Sigmoid colon (tissue), 4 donors: Measurements from ENCODE around the gene ARHGDIA.

Source experiments
- CTCF ChIP-seq, 4 experiments: fragments of 450-650 bp in 3 of 4; fragments of 200-600 bp in 1 of 4; IDR thresholded peaks; one replicate each; pipeline ENCODE4 v1.5.1; 2016 to 2019; ENCODE audit warnings: antibody characterized with exemption in 4 of 4, mild to moderate bottlenecking in 3 of 4, moderate library complexity in 2 of 4
- POLR2A ChIP-seq, 2 donors: fragments of 450-650 bp; IDR thresholded peaks; one replicate each; pipeline ENCODE4 v1.6.1; 2016; ENCODE audit warnings: antibody characterized with exemption in 2 of 2, mild to moderate bottlenecking in 2 of 2, moderate library complexity in 2 of 2
- POLR2AphosphoS5 ChIP-seq, 4 donors: sonication (generic); formaldehyde crosslinking; IDR thresholded peaks; one replicate each; pipeline ENCODE4 v1.6.1; 2017; ENCODE audit warnings: antibody characterized with exemption in 4 of 4

- TF ChIP-seq POLR2AphosphoS5 (IDR thresholded peaks at IDR 0.05) (no peak), CTCF (IDR thresholded peaks at IDR 0.05) (no peak), POLR2A (IDR thresholded peaks at IDR 0.05) (no peak)
Observed at GRCh38 chr17:81912441-81913309, 41.5 kb upstream of the ARHGDIA start.
